CD4-positive, alpha-beta T cell treated with Interleukin-6 for 4 hours (primary cell): ENCODE measurements around the gene EIF4E.
"Not testable (repeated sequence)": the region's sequence is repeated elsewhere in the genome, so short reads cannot be mapped to it uniquely, and the experiment has no call there.

Experiments
- DNase-seq: peaks from one replicate; pipeline ENCODE4 v3.0.0-alpha.2; 2020; ENCODE audit warnings: mixed read lengths

EIF4E gene

GRCh38 chr4:98872120-98872906 is 56.6 kb downstream of the EIF4E start:
- DNase-seq = not testable (repeated sequence)

- DNase-seq = no peak
Observed at GRCh38 chr4:98867648-98868047, 61.3 kb downstream of the EIF4E start.

GRCh38 chr4:98865059-98865458 is 63.9 kb downstream of the EIF4E start:
- no peak for DNase-seq

- DNase-seq = no peak
Observed at GRCh38 chr4:98864560-98864959, 64.4 kb downstream of the EIF4E start.

DNA sequence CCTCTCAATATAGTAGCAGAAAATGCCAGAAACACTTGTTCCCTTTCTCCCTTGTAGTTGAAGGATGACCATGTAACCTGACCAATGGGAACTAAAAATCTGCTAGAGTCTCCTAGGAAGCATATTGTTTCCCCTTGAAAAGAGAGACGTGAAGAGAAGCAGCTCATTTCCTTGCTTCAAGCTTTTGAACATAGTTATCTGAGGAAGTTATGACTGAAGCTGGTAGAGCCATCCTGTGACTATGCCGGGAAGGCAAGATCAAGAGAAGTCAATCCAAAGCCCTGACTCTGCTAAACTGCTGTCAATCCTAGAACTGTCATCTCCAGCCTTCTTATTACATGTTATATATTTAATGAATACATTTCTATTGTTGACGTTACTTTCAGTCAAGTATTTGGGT is 66.6 kb downstream of the EIF4E start:
- no peak for DNase-seq

DNA sequence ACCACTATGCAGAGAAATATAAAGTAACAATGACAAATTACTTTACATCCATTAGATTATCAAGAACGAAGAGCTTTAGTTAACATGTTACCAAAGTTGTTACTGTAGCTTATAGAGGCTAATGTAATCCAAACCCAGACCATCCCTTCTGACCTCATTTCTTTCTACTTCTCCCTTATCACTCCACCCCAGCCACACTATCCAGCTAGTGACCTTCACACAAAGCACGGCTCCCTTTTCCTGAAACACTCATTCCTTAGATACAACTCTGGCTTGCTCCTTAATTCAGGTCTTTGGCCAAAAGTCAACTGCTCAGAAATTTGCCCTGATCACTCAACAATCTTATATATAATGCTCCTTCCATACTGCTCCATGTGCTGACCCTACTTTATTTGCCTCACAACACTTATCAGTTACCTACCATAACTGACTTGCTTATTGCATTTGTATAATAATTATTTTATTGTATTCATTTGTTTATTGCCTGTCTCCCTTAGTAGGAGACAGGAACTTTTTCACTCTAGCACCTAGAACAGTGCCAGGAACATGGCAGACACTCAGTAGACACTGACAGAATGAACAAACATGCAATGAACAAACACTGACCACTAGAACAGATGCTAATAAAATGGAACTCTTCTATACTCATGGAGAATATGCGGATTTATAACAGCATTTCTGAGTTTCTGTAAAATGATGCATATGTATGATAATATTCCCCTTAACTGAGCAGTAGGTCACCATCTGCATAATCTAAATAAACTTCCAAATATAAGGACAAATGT is 67.6 kb downstream of the EIF4E start:
- DNase-seq = no peak

- no peak for DNase-seq
Observed at GRCh38 chr4:98851806-98852205, 77.1 kb downstream of the EIF4E start.

- no peak for DNase-seq
Observed at GRCh38 chr4:98850937-98851336, 78.0 kb downstream of the EIF4E start.

DNA sequence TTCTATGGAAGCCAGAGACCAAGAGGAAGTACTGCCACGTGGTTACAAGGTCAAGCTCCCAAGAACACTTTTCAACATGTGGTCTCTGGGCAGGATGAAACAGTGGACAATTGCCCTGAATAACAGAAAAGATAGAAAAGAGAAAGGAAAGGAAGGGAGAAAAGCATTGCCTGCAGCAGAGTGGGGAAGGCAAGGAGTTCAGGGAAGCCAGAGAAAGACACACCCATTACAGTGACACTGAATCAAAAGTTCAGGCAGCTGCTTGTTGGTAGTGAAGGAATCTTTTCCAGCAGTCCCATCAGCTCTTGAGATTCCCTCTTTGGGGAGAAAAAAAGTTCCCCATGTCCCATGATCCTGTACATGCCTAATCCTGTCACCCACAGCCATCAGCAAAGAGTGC is 80.5 kb downstream of the EIF4E start:
- no peak for DNase-seq

DNA sequence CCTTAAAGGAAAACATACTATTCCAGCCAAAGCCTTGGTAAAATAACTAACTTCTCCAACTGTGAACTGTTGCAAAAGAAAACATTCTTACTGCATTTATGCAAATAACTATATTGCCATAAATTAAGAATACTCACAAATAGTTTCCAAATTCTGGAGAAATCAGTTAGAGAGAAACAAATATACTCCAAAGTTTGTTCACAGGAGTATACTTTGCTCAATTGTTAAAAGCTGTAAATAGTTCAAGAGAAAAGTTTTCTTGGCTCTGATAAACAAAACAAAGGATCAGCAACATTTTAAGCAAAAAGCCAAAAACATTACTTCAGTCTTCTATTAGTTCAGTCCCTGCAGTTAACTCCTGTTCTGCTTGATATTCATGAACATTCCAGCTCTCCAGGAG is 83.0 kb downstream of the EIF4E start:
- DNase-seq = no peak

DNA sequence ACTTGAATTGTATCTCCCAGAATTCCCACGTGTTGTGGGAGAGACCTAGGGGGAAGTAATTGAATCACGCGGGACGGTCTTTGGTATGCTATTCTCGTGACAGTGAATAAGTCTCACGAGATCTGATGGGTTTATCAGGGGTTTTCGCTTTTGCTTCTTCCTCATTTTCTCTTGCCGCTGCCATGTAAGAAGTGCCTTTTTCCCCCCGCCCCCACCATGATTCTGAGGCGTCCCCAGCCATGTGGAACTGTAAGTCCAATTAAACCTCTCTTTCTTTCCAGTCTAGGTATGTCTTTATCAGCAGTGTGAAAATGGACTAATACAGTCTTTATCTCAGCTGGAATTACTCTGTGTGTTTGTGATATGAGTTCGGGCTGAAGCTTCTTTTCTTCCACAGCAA is 86.0 kb downstream of the EIF4E start:
- DNase-seq = not testable (repeated sequence)

- no peak for DNase-seq
Observed at GRCh38 chr4:98838977-98839618, 89.8 kb downstream of the EIF4E start.

DNA sequence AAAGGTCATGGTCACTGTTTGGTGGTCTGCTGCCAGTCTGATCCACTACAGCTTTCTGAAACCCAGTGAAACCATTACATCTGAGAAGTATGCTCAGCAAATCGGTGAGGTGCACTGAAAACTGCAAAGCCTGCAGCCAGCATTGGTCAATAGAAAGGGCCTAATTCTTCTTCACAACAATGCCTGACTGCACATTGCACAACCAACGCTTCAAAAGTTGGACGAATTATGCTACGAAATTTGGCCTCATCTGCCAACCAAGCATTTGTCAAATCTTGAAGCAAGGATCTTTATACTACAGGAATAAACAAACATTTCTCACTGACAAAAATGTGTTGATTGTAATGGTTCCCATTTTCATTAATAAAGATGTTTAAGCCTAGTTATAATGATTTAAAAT is 90.4 kb downstream of the EIF4E start:
- DNase-seq = no peak

- no peak for DNase-seq
Observed at GRCh38 chr4:98833384-98833783, 95.5 kb downstream of the EIF4E start.

- DNase-seq = not testable (repeated sequence)
Observed at GRCh38 chr4:98831036-98831435, 97.9 kb downstream of the EIF4E start.
